HL-60/S4 treated with retinoic acid at 250 ng/mL for 4 days and 3 days (cell line): ENCODE measurements around the gene CDH13.

ENCODE experiments used
- in situ Hi-C: fragments of 300-500 bp; cut with MboI; formaldehyde crosslinking; loops from 2 replicates; pipeline ENCODE4 v1.7.0; 2022; ENCODE audit warnings: low sequenced_read_pairs

CDH13 gene

GRCh38 chr16:83581994-83582747 lies 955.4 kb downstream of the CDH13 start:
- in situ Hi-C loops = no loop called here

GRCh38 chr16:83586036-83586435 lies 959.3 kb downstream of the CDH13 start:
- in situ Hi-C loops = no loop called here

- in situ Hi-C loops = no loop called here
Measured at GRCh38 chr16:83586461-83587200, 959.9 kb downstream of the CDH13 start.

- in situ Hi-C loops = no loop called here
Measured at GRCh38 chr16:83587201-83587600, 960.4 kb downstream of the CDH13 start.

- in situ Hi-C loops = no loop called here
Measured at GRCh38 chr16:83588070-83588469, 961.3 kb downstream of the CDH13 start.

GRCh38 chr16:83589576-83589975 lies 962.8 kb downstream of the CDH13 start:
- in situ Hi-C loops = no loop called here

GRCh38 chr16:83592778-83593177 lies 966.0 kb downstream of the CDH13 start:
- in situ Hi-C loops = no loop called here

GRCh38 chr16:83599789-83600462 lies 973.2 kb downstream of the CDH13 start:
- in situ Hi-C loops = no loop called here

- in situ Hi-C loops = no loop called here
Measured at GRCh38 chr16:83602761-83603722, 976.3 kb downstream of the CDH13 start.

GRCh38 chr16:83603723-83604570 lies 977.2 kb downstream of the CDH13 start:
- in situ Hi-C loops = no loop called here

- in situ Hi-C loops = no loop called here
Measured at GRCh38 chr16:83606486-83607030, 979.8 kb downstream of the CDH13 start.

- in situ Hi-C loops = no loop called here
Measured at GRCh38 chr16:83609178-83609577, 982.4 kb downstream of the CDH13 start.

GRCh38 chr16:83615141-83615952 lies 988.6 kb downstream of the CDH13 start:
- in situ Hi-C loops = no loop called here

GRCh38 chr16:83615953-83616350 lies 989.2 kb downstream of the CDH13 start:
- in situ Hi-C loops = no loop called here

- in situ Hi-C loops = no loop called here
Measured at GRCh38 chr16:83619381-83620150, 992.8 kb downstream of the CDH13 start.

- in situ Hi-C loops = no loop called here
Measured at GRCh38 chr16:83622010-83622409, 995.2 kb downstream of the CDH13 start.

GRCh38 chr16:83623091-83623730 lies 996.4 kb downstream of the CDH13 start:
- in situ Hi-C loops = no loop called here
